COLO668 (cell line): ENCODE results near the gene SYNM.

Experiments used
- DNase-seq: peaks from one replicate; lab custom pipeline; 2025; ENCODE audit not compliant: unreplicated experiment; lab: John Stamatoyannopoulos, UW

The SYNM gene

GRCh38 chr15:99138491-99138982 is 33.7 kb downstream of the SYNM start:
- no peak for DNase-seq

GRCh38 chr15:99139276-99139675 is 34.4 kb downstream of the SYNM start:
- no peak for DNase-seq

GRCh38 chr15:99140590-99140989 is 35.7 kb downstream of the SYNM start:
- DNase-seq = no peak

GRCh38 chr15:99141943-99142342 is 37.1 kb downstream of the SYNM start:
- DNase-seq = no peak

GRCh38 chr15:99142562-99142961 is 37.7 kb downstream of the SYNM start:
- no peak for DNase-seq

- DNase-seq = no peak
Measured at GRCh38 chr15:99143242-99143641, 38.4 kb downstream of the SYNM start.

GRCh38 chr15:99143655-99144610 is 39.1 kb downstream of the SYNM start:
- no peak for DNase-seq

GRCh38 chr15:99145005-99145404 is 40.1 kb downstream of the SYNM start:
- no peak for DNase-seq

GRCh38 chr15:99145778-99146177 is 40.9 kb downstream of the SYNM start:
- DNase-seq = no peak

GRCh38 chr15:99146661-99147060 is 41.8 kb downstream of the SYNM start:
- no peak for DNase-seq

- no peak for DNase-seq
Measured at GRCh38 chr15:99148851-99149276, 44.0 kb downstream of the SYNM start.

GRCh38 chr15:99149366-99149765 is 44.5 kb downstream of the SYNM start:
- DNase-seq = no peak

- DNase-seq = no peak
Measured at GRCh38 chr15:99151156-99151555, 46.3 kb downstream of the SYNM start.

- no peak for DNase-seq
Measured at GRCh38 chr15:99153026-99153535, 48.2 kb downstream of the SYNM start.

GRCh38 chr15:99154271-99154670 is 49.4 kb downstream of the SYNM start:
- DNase-seq = no peak

GRCh38 chr15:99155961-99156443 is 51.1 kb downstream of the SYNM start:
- DNase-seq = no peak

- no peak for DNase-seq
Measured at GRCh38 chr15:99157456-99157855, 52.6 kb downstream of the SYNM start.

GRCh38 chr15:99158626-99159412 is 53.9 kb downstream of the SYNM start:
- no peak for DNase-seq

GRCh38 chr15:99163271-99164062 is 58.6 kb downstream of the SYNM start:
- DNase-seq = no peak

GRCh38 chr15:99164119-99164518 is 59.2 kb downstream of the SYNM start:
- DNase-seq = no peak
